Stimulated activated effector memory CD8-positive, alpha-beta T cell treated with anti-CD3 and anti-CD28 coated beads, Interleukin-12 subunit alpha, Interleukin-12 subunit beta, amount 100 ng/mL, for 72 hours (primary cell): ENCODE results near the gene ADCY2.

Experiments
- ATAC-seq: fragments of 150-1000 bp; cut with Tn5 transposase; 2 replicates; pipeline ENCODE4 v1.10.0; 2021
- DNase-seq, 2 donors: peaks; one replicate each; pipeline ENCODE4 v3.0.0; 2021 to 2022; ENCODE audit warnings: low spot score in 2 of 2
- H3K27ac Mint-ChIP-seq: one replicate; pipeline ENCODE4 v1.8.0; 2022; ENCODE audit warnings: mild to moderate bottlenecking, mixed read lengths
- H3K36me3 Mint-ChIP-seq: one replicate; pipeline ENCODE4 v1.8.0; 2022; ENCODE audit warnings: mild to moderate bottlenecking, mixed read lengths
- H3K4me1 Mint-ChIP-seq: one replicate; pipeline ENCODE4 v1.8.0; 2022; ENCODE audit warnings: mixed read lengths
- H3K4me3 Mint-ChIP-seq: one replicate; pipeline ENCODE4 v1.8.0; 2022; ENCODE audit warnings: mild to moderate bottlenecking, mixed read lengths
- H3K9me3 Mint-ChIP-seq: one replicate; pipeline ENCODE4 v1.8.0; 2022; ENCODE audit warnings: mixed read lengths

The ADCY2 gene

DNA sequence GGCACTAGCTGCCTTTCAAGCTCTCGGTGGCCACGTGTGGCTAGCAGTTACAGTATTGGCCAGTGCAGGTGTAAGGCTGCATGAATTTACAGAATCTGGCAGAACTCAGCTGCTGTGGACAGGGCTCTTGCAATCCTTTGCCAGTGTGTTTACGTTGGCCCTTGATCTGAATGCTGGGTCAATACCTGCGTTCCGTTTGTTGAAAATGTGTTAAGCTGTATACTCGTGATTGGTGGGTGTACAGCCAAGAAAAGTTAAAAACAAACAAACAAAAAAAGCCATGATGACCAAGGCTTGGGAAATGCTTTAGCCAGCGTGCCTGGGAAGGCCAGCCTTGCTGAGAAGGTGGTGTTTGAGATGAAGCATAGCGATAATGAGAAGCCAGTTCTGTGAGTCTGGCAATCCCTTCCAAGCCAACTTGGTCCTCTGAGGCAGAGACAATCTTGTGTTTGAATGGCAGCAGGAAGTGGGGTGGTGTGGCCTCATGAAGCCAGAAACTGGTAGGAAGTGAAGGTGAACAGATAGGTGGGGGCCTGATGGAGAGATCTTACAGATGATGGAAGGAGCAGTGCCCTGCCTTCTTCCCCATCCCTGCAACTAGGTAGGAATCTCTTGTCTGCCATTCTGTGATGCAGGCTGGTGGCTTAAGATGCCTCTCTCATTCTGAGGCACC, 455.8 kb downstream of the ADCY2 start:
- Mint-ChIP-seq H3K4me1 (peaks cover 17% of the 10 kb centered on the region), H3K4me3 (peak overlapping the region; percentile 70), H3K36me3 (no peaks in the 10 kb centered on the region), H3K9me3 (peaks cover 2% of the 10 kb centered on the region), H3K27ac (no peak overlapping the region)
- ATAC-seq = no peak
- no peak for DNase-seq

DNA sequence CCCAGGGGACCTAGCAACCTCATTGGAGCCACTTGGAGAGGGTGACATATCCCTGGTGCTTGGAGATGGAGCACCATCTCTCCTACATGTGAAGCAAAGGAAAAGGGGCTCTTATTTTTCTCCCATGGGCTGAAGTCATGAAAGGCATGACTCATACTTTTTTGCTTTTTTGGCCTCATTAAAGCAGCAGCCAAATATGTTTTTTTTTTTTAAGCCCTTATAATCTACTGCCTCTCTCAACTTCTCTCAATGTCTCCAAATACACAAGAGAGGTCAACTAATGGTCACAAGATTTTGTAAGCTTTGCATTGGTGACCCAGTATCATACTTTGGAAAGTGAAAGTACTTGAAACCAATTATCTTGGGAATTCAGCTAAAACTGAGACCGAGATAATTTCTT, 456.6 kb downstream of the ADCY2 start:
- H3K4me1 Mint-ChIP-seq = peaks cover 19% of the 10 kb centered on the region
- DNase-seq = no peak
- H3K27ac Mint-ChIP-seq = no peak overlapping the region
- H3K9me3 Mint-ChIP-seq = peaks cover 2% of the 10 kb centered on the region
- no peaks in the 10 kb centered on the region for H3K36me3 Mint-ChIP-seq
- no peak overlapping the region for H3K4me3 Mint-ChIP-seq
- no peak for ATAC-seq

DNA sequence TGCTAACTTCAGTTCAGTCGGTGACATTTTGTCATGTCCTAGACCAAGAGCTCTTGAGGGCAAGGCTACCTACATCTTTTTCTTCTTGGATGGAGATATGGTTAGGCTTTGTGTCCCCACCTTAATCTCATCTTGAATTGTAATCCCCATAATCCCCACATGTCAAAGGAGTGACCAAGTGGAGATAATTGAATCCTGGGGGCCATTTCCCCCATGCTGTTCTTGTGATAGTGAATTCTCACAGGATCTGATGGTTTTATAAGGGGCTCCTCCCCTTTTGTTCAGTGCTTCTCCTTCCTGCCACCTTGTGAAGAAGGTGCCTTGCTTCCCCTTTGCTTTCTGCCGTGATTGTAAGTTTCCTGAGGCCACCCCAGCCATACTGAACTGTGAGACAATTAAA, 457.1 kb downstream of the ADCY2 start:
- no peak for ATAC-seq
- peaks cover 1% of the 10 kb centered on the region for H3K36me3 Mint-ChIP-seq
- H3K27ac Mint-ChIP-seq = no peak overlapping the region
- H3K4me3 Mint-ChIP-seq = no peak overlapping the region
- peaks cover 2% of the 10 kb centered on the region for H3K9me3 Mint-ChIP-seq
- peaks cover 23% of the 10 kb centered on the region for H3K4me1 Mint-ChIP-seq
- no peak for DNase-seq

DNA sequence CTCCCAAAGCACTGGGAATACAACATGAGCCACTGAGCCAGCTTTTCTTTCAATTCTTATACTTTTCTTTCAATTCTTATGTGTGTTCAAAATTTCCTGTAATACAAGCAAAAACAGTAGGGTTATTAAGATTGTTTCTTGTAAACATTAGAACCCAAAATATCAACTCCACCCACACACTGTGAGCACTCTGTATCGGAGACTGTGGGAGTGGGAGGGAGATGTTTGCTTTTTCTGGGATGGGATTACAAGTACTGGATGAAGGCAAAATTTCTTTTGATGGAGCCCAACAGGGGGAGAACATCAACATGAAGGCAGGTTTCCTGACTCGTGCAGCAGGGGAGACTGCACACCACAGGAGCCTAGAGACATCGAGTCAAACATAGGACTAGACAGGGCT, 459.7 kb downstream of the ADCY2 start:
- Mint-ChIP-seq H3K4me3 (no peak overlapping the region), H3K36me3 (peaks cover 27% of the 10 kb centered on the region), H3K4me1 (peaks cover 31% of the 10 kb centered on the region), H3K27ac (no peak overlapping the region), H3K9me3 (peaks cover 2% of the 10 kb centered on the region)
- DNase-seq (no peak), ATAC-seq (no peak)

DNA sequence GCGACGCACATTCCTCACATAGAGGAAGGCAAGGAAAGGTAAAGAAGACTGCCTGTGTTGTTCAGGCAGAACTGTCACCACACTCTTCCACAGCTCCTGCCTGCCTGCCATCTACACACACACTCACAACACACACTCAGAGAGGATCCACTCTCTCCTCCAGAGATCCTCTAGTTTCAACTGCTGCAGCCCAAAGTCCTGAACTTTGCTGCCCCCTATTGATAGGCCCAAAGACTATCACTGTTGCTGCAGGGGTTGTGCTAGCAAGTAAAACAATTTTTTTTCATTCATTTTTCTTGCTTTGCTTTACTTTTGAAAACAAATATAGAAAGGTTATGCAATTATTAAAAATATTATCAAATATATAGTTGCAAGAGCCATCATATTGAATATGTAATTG, 460.9 kb downstream of the ADCY2 start:
- H3K36me3 Mint-ChIP-seq = peaks cover 40% of the 10 kb centered on the region
- H3K4me1 Mint-ChIP-seq = peaks cover 21% of the 10 kb centered on the region
- H3K9me3 Mint-ChIP-seq = peaks cover 2% of the 10 kb centered on the region
- H3K27ac Mint-ChIP-seq = no peak overlapping the region
- ATAC-seq (peak; percentile 55), DNase-seq (no peak)
- no peak overlapping the region for H3K4me3 Mint-ChIP-seq

DNA sequence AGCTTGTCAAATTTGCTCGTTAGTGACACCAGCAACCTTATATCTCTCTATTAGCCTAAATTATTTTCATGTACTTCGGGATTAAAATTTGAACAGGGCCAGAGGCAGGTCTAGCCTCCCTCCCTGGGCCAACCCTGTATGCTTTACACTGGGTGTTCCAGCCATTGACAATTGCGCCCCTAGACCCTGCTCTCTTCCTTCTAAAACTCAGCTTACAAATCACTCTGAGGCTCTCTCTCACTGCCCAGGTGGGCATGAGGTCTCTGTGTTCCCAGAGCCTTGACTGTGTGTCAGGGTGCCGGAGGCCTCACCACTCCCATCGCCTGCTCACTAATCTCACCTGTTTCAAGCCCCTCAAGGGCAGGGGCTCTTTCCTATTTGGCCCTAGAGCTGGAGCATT, 461.4 kb downstream of the ADCY2 start:
- DNase-seq (no peak), ATAC-seq (no peak)
- Mint-ChIP-seq H3K4me3 (no peak overlapping the region), H3K4me1 (peaks cover 16% of the 10 kb centered on the region), H3K36me3 (peaks cover 44% of the 10 kb centered on the region), H3K9me3 (peaks cover 2% of the 10 kb centered on the region), H3K27ac (peak overlapping the region; percentile 60)

DNA sequence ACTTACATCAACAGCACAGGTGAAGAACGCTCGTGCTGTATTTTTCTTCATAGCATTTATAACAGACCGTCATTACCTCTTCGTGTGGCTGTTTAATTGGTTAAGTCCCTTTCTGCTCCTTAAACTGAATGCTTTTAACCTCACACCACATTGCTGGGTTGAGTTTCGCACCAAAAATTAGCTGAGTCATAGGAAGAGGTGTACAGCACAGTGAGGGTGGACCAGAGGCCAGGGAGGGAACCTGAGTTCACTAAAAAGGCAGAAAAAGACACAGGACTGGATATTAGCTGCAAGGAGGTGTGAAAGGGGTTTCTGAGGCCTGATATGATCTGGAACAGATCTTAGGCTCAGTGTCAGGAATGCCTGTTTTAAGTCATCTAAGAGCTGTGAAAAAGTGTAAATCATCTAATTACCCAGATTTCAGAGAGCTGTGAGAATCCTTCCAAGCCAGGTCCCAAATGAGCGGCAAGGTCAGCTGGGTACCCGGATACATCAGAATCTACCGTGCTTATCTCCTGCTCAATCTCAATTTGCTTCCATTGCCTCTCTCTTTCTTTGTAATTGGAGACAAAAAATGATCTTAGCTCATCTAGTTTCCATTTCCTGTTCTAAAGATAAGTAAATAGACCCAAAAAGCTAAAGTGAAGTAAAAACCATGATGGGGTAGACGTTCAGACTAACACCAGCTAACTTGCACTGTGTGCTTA, 462.1 kb downstream of the ADCY2 start:
- H3K27ac Mint-ChIP-seq = peak overlapping the region; percentile 60

DNA sequence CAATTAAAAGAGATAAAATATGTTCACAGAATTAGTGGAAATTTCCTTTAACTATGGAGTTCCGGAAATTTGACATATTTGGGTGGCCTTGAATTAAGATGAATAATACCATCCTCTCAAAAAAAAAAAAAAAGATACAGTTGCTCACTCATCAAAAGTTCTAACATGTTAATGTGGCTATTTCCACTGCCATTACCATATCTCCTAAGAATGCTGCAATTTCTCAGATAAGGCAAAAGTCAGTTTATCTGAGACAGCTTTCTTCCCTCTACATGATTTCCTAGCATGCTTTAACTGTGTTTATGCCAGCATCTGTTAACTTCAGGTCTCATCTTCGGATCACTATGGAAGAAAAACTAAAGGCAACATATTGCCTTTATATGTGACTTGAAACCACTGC, 470.3 kb downstream of the ADCY2 start:
- Mint-ChIP-seq H3K9me3 (no peaks in the 10 kb centered on the region), H3K27ac (no peak overlapping the region), H3K4me3 (no peak overlapping the region), H3K4me1 (peaks cover 17% of the 10 kb centered on the region), H3K36me3 (peaks cover 60% of the 10 kb centered on the region)
- DNase-seq (no peak), ATAC-seq (no peak)

More for the DNA sequence above, 462.1 kb downstream of the ADCY2 start:
- peaks cover 14% of the 10 kb centered on the region for H3K4me1 Mint-ChIP-seq
- ATAC-seq (peak; percentile 75), DNase-seq (no peak)
- H3K4me3 Mint-ChIP-seq = no peak overlapping the region
- H3K36me3 Mint-ChIP-seq = peaks cover 51% of the 10 kb centered on the region
- peaks cover 2% of the 10 kb centered on the region for H3K9me3 Mint-ChIP-seq

DNA sequence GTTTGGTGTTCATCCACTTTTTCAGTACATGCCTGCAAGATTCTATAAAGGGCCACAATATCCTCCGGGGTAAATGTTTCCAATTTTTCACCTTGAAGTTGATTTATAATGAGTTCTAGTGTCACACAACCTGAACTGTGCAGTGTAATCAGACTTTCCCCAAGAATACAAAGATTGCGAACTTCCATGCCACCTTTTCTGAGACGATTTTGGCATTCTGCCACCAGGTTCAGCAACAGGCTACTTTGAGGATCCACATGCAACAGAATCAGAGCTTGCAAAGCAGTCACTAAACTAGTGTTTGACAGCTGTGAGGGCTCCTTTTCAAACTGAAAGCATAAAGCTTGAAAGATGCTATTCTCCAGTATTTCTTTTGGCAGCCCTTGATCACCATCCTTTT, 471.3 kb downstream of the ADCY2 start:
- DNase-seq (no peak), ATAC-seq (no peak)
- Mint-ChIP-seq H3K4me3 (peak overlapping the region; percentile 83), H3K36me3 (peaks cover 58% of the 10 kb centered on the region), H3K4me1 (peaks cover 28% of the 10 kb centered on the region), H3K9me3 (no peaks in the 10 kb centered on the region), H3K27ac (no peak overlapping the region)

DNA sequence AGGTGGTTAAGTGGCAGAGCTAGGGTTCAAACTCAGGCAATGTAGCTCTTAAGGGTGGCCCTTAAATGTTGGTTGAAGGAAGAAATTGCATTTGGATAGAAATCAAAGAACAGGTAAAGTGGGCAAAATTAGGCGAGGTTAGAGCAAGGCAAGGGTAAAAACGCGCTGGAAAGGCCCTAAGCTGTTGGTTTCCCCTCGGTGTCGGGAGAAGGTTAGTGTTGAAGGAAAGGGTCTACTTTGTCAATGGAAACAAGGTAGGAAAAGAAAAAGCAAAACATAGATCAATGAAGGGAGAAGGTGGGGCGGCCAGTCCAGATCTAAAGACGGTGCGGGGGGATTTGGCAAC, 472.5 kb downstream of the ADCY2 start:
- DNase-seq = no peak
- peaks cover 54% of the 10 kb centered on the region for H3K36me3 Mint-ChIP-seq
- no peaks in the 10 kb centered on the region for H3K9me3 Mint-ChIP-seq
- no peak for ATAC-seq
- peak overlapping the region; percentile 83 for H3K4me3 Mint-ChIP-seq
- H3K4me1 Mint-ChIP-seq = peaks cover 39% of the 10 kb centered on the region
- peak overlapping the region; percentile 81 for H3K27ac Mint-ChIP-seq

DNA sequence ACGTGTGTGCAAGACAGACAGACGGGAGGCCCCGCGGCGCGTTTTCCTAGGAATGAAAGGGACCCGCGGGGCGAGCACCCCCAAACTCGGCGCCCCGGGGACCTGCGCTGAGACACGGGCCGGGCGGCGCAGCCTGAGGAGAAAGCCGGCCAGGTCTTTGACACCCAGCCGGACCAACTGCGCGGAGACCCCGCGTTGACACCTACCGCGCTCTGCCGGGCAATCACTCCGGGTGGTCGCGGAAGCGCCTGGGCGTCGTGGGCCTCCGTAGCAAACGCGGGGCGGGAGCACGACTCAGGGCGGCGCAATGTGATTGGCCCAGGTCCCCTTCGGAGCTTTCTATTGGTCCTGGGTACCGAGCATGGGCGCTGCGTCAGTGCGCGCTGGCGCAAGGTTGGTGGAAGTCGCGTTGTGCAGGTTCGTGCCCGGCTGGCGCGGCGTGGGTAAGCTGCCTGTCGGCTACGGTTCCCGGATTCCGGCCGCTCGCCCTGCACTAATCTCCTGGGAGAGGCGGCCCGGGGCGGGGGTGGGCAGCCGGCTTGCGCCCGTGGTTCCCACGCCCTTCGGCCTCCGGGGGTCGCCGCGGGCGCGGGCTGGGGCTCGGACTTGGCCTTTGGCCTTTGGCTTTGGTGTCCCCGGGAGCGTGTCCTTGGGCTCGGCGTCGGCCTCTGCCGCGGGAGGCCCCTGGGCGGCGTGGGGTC, 473.0 kb downstream of the ADCY2 start, which contains the start of the genes FASTKD3 and MTRR:
FASTKD3 (minus strand) TSS at position 259 of the 701 bp plus-strand sequence. CDS start 948 bp downstream, outside the sequence.
MTRR (plus strand) TSS at position 376 of the 701 bp plus-strand sequence. CDS start 1,647 bp downstream, outside the sequence.
- peak; percentile 78 to 92 for DNase-seq
- H3K4me3 Mint-ChIP-seq = peak within 1 kb of the TSS; percentile 83
- peak; percentile 99 for ATAC-seq
- H3K27ac Mint-ChIP-seq = peak within 1 kb of the TSS; percentile 81
- peaks cover 54% of the 10 kb centered on the region for H3K36me3 Mint-ChIP-seq
- H3K9me3 Mint-ChIP-seq = no peaks in the 10 kb centered on the region
- H3K4me1 Mint-ChIP-seq = peaks cover 44% of the 10 kb centered on the region

DNA sequence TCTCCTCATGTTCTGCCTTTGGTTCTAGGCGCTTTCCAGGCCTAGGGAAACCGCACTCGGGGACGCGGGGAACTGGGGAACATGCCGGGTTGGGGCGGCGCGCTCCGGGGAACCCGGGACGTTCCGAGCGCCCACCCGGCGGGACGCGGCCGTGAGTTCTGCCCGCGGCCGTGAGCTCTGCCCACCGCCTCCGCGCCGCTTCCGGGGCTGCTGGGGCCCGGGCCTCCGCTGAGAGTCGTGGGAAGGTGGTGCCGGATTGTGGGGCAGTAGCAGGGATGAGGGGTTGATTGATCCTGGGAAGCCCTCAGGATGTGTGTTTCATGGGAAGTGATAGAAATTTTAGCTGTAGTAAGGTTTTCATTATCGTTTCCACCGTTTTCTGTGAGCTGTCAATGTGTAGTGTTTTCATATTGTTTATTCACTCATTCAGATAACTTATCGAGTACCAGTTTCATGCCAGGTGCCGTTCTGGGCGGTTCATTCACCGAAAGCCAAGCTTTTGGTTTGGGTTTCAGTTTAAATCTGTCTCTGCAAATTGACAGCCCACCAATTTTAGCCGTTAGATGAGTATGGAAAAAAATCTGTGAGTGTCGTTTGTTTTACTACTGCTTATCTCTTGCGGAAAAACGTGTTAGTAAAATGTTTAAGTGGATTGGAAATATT, 473.7 kb downstream of the ADCY2 start:
- Mint-ChIP-seq H3K4me3 (peak overlapping the region; percentile 83), H3K9me3 (no peaks in the 10 kb centered on the region), H3K27ac (peak overlapping the region; percentile 81), H3K36me3 (peaks cover 55% of the 10 kb centered on the region), H3K4me1 (peaks cover 48% of the 10 kb centered on the region)
- DNase-seq = no peak
- ATAC-seq = peak; percentile 59

DNA sequence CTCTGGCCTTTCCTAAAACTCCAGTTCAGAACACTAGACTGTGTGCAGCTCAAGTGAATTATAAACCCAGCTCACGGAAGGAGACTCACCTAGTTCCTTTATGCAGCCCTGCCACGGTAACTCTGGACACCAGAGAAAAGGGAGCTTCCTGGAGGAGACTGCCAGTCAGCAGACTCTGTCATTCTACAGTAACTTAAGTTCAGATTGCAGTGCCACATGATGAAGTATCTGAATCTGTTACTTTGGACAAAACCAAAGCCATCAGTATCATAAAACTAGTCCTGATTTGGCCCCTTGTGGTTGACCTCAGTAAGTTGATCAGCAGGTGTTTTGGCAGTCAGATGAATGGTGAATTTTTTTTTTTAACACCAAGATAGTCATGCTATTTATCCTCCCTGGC, 475.7 kb downstream of the ADCY2 start:
- H3K4me3 Mint-ChIP-seq = peak overlapping the region; percentile 83
- H3K4me1 Mint-ChIP-seq = peaks cover 59% of the 10 kb centered on the region
- no peak for DNase-seq
- H3K36me3 Mint-ChIP-seq = peaks cover 58% of the 10 kb centered on the region
- H3K27ac Mint-ChIP-seq = peak overlapping the region; percentile 14
- peak; percentile 11 for ATAC-seq
- H3K9me3 Mint-ChIP-seq = no peaks in the 10 kb centered on the region

DNA sequence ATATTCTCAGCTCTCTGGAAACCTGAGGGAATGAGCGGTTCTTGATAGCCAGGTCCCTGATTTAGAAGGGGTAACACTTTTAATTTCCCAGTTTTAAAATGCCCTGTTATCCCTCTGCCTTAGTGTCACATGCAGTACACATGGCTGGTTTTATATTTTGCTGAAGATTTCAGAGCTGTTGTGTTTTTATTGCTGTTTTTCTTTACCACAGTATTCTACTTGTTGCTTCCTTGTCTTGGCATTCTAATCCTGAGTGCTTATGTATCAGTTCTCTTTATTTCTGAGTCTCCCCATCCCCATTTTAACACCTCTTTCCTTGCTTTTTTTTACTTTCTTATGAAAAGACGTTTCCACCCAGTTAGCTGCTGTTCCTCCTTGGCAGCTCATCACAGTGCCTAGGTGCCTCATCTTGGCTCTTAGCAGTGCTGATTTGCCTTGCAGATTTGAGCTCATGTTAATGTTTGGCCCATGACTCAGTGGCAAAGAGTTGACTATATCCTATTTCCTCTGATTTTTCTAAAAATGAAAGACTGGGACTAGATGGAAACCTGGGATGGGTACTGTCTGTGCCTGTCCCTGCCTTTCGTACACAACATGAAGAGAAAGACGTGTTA, 476.7 kb downstream of the ADCY2 start:
- Mint-ChIP-seq H3K27ac (peak overlapping the region; percentile 86), H3K9me3 (no peaks in the 10 kb centered on the region), H3K4me1 (peaks cover 68% of the 10 kb centered on the region), H3K4me3 (peak overlapping the region; percentile 56), H3K36me3 (peaks cover 68% of the 10 kb centered on the region)
- DNase-seq (no peak), ATAC-seq (no peak)

DNA sequence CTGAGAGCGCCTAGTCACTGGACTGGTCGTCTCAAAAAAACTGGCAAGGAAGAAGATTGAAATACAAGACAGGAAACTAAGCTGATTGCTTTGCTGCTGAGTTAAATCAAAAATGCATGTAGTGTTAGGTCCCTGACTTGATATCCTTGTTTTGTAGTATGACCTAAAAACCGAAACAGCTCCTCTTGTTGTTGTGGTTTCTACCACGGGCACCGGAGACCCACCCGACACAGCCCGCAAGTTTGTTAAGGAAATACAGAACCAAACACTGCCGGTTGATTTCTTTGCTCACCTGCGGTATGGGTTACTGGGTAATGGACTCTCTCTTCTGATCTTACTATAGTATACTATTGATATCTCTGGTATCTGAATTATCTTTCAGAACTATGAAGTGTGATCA, 477.3 kb downstream of the ADCY2 start:
- Mint-ChIP-seq H3K36me3 (peaks cover 73% of the 10 kb centered on the region), H3K4me3 (peak overlapping the region; percentile 56), H3K4me1 (peaks cover 74% of the 10 kb centered on the region), H3K27ac (peak overlapping the region; percentile 86), H3K9me3 (no peaks in the 10 kb centered on the region)
- peak; percentile 38 for ATAC-seq
- peak; percentile 11 to 71 for DNase-seq
